Left forelimb (tissue), 1 donor: ENCODE data around the gene CAPN2.

Source experiments
- DNase-seq: peaks from one replicate; pipeline ENCODE4 v3.0.0-alpha.2; 2018; ENCODE audit warnings: low spot score

The CAPN2 gene

DNA sequence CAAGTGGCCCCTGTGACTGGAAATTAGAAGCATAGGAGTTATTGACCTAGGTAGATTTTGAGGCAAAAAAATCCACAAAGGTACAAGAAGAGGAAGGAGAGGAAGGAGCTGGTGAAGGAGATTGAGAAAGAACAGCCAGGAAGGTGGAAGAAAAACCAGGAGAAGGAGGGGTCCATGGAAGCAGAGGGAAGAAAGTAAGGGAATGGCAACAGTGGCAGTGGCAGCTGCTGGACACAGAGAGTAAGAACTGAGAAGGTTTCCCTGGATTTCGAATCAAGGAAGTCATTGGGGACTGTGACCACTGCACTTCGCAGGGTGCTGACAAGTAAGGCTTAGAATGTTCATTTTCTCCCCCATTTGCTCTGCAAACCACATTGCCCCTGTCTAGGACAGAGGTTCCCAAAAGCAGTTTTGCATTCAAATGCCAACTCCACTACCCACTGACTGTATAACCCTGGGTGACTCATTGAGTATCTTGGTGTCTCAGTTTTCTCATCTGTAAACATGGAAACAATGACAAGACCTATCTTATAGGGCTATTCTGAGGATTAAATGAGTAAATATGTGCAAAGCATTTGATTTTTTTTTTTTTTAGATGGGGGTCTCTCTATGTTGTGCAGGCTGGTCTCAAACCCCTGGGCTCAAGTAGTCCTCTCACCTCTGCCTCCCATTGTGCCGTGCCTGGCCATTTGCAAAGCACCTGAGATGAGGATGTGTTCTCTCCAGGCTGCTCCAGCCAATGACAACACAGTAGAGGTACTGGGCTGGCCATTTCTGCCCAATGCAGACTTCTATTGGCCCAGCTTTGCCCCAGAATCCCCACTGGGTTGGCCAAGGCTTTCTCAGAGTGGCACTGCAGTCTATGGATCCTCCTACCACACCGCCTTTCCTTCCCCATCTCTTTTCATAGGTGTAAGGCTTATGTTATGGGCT is 9.3 kb upstream of the CAPN2 start:
- no peak for DNase-seq

DNA sequence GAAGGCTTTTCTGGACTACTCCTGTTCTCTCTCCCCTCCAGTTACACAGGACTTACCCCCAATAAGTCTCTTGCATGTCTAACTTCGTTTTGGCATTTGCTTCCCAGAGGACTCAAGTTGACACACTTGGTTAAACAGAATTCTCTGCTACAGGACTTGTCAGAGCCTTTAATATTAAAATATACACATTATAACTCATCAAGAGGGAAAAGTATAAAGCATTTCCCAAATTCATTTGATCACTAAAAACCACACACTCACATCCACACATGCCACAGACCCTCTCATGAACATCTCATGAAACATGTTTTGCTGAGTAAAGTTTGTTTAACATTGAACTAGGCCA is 8.7 kb upstream of the CAPN2 start:
- no peak for DNase-seq

DNA sequence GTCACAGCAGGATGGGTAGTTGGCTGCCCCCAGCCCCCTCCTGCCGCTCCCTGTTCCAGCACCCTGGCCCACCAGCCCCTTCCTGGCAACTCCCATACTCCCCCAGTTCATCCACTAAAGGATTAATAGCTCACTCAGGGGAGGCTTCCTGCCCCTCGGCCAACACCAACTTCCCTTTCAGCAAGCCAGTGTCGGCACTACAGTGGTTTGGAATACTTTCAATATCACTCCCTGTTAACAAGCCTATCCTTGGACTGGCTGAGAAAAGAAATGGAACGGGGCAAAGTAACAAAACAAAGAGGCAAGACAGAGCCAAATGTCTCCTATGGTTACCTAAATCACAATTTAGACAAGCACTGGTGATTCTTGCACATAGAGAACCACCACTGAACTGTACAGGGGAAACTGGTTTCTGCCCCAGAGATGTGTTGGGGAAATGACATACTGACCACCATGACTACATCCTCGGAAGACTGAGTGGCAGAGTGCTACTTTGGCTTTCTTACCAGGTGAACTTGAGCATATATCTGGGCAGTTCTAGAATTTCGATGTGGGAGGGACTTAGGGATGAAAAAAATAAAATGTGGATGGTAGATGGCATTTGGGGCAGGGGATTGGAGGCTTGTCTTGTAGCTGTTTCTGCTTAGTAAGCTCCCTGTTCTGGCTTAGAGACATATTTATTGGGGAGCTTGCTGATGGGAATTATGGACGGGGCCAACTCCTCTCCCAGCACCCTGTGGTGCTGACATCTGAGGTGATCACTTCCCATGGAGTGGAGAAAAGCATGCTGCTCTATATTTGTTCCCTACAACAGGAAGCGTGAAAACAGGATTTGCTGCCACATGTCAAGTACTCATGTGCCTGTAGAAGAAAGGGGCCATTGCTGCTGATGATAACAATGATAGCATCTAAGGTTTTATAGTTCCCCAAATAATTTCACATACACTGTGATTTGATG is 7.1 kb upstream of the CAPN2 start:
- DNase-seq = no peak

DNA sequence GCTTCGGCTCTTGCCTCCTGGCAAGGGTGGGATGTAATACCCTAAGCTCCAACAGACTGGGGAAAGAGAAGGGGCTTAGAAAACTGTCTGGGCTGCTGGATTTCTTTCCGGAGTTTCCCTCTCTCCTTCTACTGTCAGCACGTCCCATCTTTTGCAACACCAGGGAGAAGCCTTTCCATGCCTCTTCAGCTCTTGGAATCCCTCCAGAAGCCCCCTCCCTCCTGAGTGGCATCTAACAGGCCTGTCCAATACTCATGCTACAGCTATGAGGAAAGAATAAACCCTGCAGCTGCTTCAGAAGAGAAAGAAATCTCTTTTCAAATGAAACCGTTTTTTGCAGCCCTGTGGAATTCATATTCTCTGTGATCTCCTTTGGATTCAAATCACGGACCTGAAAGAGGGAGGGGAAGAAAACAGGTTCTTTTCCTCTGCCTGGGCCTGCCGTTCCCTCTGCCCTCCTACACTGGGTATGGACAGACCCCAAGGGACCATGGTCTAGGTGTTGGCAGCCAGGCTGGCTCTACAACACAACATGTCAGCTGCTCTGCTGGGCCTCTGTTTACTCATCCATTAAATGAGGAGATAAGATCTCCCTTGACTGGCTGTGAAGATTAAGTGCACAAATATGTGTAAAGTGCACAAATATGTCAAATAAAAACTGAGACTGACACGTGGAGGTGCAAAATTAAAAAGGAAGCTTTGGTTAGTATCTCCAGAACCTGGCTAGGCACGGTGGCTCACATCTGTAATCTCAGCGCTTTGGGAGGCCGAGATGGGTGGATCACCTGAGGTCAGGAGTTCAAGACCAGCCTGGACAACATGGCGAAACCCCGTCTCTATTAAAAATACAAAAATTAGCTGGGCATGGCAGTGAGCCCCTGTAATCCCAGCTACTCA is 6.0 kb upstream of the CAPN2 start:
- DNase-seq = no peak

DNA sequence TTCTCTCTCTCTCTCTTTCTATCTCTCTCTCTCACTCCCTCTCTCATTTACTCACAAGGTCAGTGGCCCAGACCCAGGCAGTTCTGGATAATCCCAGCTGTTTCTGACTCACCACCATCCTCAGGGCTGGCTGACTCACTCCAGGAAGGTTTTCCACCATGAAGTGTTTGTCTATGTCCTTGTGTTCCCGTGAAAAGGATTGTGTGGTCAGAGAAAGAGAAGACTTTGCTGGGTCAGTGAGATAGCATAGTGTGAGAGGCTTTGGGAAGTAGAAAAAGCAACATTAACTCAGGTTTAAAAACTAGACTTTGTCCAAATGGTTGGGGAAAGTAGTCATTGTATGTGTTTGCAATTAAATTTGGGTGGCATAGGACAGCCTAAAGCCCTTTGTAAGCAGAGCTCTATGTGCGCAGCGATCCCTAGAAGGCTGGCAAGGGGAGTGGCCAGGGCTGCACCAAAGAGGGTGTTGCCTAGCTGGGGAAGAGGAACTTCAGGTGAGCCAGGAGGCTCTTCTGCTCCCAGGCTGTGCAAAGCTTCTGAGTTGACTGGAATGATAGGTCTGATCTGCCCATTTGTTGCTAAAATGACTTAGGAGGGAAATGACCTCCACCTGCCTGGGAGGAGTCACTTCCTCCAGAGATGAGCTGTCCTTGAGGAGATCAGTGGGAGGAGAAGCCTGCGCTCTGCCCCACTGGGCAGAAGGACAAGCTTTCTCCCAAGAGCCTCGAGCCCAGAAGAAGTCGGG is 4.9 kb upstream of the CAPN2 start:
- DNase-seq = no peak

DNA sequence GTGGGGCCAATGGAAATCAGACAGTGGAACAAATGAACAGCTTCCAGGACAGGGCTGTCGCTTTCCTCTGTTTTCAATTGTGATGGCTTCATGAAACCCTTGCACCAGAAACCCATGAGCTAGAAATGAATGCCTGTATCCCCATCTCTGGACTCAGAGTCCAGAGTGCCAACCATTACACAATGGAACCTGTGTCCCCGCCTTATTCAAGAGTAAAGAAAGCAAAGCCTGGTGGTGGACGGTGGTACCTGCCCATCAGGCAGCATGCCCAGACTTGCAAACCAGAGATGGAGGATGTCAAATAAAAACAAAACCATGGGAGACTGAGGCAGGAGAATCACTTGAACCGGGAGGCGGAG is 4.4 kb upstream of the CAPN2 start:
- DNase-seq = no peak

DNA sequence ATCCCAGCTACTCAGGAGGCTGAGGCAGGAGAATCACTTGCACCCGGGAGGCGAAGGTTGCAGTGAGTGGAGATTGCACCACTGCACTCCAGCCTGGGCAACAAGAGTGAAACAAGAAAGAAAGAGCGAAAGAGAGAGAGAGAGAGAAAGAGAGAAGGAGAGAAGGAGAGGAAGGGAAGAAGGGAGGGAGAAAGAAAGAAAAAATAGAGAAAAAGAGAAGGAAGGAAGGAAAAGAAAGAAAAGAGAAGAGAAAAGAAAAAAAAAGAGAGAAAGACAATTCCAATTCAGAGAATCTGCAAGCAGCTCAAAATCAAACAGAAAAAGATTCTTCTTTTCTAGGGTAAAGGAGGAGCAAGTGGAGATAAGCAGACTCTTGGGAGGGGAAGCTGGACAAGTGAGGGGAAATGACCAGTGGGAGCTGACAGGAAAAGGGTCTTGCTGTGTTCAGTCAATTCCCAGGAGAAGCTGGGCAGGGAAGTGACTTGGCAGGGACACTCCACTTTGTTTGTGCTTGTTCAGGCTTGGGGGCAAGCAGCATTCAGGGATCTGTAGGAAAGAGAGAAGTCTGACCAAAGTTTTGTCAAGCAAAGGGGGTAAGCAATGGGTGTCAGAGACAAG is 3.6 kb upstream of the CAPN2 start:
- no peak for DNase-seq

DNA sequence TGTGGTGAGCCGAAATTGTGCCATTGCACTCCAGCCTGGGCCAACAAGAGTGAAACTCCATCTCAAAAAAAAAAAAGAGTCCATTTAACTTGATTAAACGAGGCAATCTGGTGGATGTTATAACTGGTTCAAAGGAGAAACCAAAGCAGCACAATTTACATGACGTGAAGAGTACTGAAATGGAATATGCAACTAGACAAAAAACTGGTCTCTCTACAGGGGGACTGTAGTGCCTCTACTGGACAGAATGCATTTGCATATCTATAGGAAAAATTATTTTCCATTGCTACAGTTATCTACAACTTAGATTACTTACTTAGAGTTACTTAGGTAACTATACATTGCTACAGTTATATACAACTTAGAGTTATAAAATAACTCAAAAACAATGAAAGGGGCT is 2.7 kb upstream of the CAPN2 start:
- no peak for DNase-seq

DNA sequence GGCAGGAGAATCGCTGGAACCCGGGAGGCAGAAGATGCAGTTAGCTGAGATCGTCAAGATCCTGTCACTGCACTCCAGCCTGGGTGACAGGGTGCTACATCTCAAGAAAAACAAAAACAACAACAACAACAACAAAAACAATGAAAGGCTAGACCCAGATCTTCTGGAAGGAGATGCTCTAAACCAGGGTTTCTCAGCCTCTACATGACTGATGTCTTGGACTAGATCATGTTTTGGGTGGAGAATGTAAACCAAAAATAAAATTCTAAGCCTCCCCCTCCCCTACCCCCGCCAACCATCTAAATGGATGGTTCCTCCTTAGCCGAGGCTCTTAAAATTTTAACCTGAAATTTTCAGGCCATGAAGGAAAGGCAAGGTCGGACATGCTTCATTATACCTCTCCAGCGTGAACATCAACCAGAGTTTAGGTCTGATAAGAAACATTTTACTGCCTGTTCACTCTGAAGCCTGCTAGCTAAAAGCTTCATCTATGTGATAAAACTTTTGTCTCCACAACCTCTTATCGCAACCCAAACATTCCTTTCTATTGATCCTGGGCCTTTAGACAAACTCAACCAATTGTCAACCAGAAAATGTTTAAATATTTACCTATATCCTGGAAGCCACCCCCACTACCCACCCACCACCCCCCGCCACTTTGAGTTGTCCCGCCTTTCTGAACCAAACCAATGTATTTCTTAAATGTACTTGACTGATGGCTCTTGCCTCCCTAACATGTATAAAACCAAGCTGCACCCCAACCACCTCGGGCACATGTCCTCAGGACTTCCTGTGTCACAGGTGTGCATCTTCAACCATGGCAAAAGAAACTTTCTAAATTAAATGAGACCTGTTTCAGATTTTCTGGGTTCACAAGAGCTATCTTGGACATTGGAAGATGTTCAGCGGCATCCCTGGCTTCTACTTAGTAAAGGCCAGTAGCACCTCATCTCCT is 1.9 kb upstream of the CAPN2 start:
- DNase-seq = no peak

DNA sequence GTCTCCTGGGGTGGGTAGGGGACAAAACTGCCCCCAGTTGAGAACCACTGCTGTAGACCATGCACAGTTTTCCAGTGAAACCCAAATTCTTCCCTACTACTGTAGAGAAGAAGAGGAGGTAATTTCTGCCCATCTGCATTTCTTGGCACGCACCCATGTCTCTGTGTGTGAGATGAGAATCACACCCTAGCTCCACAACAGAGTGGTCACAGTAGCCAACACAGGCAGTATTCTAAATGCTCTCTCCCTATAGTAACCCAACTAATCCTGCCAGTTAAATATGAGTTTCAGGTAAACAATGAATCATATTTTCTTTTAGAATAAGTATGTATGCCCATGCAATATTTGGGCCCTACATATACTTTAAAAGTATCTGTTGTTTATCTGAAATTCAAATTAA is 1.2 kb upstream of the CAPN2 start:
- no peak for DNase-seq

DNA sequence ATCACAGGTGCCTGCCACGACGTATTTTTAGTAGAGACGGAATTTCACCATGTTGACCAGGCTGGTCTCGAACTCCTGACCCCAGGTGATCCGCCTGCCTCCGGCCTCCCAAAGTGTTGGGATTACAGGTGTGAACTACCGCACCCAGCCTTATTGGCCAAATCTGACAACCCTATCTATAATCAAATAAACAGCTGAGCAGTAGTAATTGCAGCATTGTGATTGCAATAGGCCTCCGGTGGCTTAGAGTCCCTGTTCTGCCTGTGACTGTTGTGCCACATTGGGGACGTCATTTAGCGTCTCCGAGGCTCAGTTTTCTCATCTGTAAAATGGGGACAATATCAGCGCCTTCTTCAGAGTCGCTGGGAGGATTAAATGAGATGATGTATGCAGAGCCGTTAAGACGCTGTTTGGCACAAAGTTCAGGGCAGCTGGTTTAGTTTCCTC is 569 bp upstream of the CAPN2 start:
- DNase-seq = no peak

DNA sequence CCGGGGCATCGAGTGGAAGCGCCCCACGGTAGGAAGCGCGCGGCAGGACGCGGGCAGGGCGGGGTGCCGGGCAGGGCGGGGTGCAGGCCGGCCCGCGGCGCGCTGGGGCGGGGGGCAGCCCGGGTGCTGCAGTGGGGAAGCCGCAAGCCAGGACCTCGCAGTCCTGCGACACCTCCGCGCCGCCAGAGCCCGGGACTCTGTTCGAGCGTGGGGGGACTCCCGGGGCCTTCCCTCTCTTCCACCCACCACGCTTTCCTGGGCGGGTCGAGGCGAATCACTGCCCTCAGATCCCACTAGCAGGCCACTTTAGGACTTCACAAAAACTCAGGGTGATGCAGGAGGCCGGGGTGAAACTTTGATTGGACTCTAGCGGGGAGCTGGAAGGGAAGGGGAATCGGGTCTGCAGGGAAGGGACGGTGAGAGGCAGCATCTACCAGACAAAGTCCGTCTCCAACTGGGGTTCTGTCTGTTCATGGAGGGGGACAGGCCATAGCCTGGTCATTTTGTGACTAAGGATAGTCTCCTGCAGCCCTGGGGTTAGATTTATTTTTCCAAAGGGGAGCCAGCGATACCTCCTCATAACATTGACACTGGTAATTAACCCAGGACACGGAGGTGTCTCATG is 623 bp downstream of the CAPN2 start:
- peak; percentile 77 for DNase-seq

DNA sequence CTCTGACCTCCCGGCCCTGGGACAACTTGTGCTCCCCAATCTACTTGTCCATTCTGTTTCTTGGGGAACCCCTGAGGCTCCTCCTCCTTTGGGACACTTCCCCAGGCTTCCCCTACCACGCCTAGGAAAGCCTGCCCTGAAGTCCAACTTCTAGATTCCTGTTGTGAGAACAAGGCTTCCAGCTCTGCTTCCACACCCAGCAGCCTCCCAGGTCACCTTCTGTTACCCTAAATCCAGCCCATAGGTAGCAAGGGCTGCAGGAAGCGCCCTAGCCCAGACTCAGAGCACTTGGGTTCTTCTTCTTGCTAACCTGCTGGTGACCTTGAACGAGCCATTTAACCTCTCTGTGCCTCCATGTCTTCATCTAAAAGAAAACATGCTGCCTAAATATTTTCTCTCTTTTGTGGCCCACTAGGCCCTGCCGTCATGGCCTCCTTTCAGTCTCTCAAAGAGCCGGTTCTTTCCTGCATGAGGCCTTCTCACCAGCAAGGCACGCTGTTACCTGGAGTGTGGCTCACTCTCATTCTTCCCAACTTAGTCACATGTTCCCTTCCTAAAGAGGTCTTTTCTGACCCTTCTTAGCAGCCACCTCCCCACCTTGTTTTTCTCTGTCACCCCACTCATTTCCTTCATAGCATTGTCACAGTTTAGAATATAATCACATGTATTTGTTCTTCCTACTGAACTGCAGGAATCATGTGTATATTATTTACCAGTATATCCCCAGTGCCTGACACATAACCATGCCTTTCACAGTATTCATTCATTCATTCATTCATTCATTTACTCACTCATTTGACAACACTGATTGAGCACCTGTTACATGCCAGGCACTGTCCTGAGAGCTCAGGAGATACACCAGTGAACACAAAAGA is 1.4 kb downstream of the CAPN2 start:
- DNase-seq = no peak

DNA sequence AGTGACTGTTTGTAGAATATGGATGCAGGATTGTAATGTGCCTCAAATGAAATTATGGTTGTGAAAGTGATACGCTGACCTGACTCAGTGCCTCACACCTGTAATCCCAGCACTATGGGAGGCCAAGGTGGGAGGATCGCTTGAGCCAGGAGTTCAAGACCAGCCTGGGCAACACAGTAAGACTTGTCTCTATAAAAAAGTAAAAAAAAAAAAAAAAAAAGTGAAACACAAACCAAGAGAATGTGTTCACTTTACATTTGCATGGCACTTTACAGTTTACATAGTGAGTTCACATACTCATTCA is 2.0 kb downstream of the CAPN2 start:
- DNase-seq = no peak

DNA sequence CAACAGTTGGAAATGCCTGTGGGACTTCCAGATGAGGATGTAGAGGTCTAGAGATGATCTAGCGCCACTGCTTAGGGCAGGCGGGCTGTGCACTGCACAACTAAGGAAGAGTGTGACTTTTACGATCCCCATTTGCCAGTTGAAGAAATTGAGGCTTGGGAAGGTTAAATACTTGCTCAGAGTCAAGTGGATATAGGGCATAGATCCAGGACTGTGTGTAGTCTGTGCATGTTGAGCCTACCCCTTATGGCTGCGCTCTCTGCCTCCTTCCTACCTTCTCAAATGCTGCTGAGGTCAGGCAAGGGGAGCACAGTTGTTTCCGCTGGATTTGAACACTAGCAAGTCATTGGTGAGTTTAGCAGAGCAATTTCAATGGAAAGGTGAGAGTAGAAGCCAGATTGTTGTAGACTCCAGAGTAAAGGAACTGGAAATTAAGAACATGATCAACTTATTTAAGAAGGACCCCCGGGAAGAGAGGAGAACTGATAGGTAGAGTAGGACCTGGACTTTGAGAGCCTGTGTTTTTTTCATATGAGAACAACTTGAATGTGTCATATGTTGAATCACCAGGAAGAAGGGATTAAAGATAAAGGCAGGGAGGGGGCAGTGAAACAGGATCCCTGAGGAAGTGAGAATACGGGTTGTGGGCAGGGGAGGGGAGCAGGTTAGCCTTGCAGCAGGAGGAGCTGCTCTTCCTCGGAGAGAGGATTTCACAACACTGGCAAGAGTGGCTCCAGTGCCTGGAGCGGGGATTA is 2.7 kb downstream of the CAPN2 start:
- DNase-seq = no peak

DNA sequence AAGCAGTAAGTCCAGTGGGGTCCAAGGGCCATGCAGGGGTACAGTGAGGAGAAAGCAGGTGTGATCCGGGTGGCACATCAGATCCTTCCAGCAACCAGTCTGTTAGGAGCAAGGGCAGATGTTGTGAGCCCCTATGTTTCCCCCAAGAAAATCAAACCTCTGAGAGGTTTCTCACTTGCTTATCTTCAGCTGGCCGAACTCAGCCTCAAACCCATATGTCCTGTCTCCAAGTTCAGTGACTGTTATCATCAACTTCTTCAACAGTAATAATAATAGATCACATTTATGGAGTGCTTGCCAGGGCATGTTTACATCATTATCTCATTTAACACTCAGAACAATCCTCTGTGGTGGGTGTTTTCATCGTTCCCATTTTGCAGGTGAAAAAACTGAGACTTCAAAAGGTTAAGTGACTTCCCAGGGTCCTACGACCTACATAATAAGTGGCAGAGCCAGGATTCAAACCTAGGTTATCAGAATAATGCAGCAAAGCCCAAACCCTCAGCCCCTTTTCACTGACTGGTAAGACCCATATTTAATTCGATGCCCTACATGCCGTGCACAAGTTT is 3.3 kb downstream of the CAPN2 start:
- no peak for DNase-seq

DNA sequence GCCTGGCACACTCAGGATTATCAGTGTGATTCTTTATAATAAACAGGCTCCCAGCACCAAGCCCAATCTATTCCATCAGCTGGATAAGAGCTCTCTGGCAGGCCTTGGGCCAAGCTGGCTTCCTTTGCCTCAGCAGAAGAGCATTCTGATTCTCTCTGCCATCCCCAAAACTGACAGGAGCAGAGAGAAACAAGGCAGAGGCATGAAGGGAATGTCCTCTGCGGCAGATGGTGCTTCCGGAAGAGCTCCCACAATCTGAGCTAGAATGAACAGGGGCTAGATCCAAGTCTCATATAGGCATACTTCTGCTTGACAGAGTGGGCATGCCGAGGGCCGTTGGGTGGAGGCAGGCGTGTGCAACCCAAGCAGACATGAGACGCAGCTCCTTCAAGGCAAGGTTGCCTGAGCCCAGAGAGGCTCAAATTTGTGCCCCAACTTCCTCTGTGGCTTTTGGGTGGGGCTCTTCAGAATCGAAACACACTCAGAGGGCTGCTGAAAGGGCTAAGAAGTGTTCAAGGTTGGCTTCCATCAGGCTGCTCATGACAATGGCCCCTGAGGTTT is 4.0 kb downstream of the CAPN2 start:
- no peak for DNase-seq
